HG03575 (cell line): Measurements from ENCODE around the gene TMUB1.

ENCODE experiments used
- ATAC-seq: cut with Tn5 transposase; IDR thresholded peaks from one replicate; pipeline ENCODE4 v1.9.1; 2021; ENCODE audit not compliant: unreplicated experiment, insufficient number of reproducible peaks, low FRiP score; ENCODE audit errors: extremely low read depth

Gene TMUB1

DNA sequence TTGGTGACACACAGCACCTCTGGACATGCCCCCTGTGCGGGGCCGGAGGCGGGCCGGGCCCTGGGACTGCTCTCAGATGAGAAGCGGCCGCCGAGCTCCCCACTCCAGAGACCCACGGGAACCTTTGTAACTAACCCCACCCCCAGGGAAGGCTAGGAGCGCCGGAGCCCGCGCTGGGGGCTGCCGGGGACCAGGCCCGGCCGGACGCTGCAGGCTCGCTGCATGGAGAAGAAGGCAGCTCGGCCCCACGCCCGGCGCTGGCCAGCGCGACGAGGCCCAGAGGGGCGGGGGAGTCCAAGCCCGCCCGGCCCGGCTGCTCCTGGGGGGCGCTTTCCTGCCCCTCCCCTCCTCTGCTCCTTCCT is 39.5 kb upstream of the TMUB1 start:
- ATAC-seq = no peak

DNA sequence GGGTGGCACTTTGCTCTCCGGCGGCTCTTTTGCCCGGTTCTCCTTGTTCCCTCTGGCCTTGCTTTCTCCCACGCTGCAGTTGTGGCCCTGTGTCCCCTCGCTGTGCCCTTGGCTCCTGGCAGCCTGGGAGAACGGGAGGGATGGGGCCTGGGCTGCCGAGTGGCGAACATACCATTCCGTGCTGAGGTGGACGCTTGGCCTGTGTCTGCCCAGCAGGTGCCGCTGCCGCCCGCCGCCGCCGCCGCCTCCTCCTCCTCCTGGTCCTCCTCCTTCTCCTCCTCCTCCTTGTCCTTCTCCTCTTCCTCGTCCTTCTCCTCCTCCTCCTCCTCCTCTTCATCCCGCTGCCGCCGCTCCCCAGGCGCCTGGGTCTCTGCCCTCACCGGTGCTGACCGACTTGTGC is 39.0 kb upstream of the TMUB1 start:
- ATAC-seq = no peak

GRCh38 chr7:151121380-151122170 is 38.3 kb upstream of the TMUB1 start:
- ATAC-seq = no peak

- no peak for ATAC-seq
These were observed 37.6 kb upstream of the TMUB1 start for GRCh38 chr7:151120896-151121295.

GRCh38 chr7:151119902-151120301 is 36.6 kb upstream of the TMUB1 start:
- ATAC-seq = no peak

DNA sequence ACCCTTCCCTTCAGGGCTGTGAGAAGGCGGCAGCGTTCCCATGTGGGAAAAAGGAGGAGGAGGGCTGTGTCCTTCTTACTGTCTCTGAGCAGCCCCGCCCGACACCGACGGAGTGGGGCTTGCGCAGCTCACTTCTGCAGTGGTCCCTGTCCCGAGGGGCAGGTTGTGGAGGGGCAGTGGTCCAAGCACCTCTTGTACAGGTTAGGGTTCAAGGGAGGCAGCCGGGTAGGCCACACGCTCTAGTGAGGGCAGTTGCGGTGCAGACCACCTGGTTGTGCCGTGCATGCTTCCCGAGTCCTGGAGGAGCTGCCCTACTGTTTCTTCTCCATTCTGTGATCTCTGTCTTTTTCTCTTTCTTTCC is 35.7 kb upstream of the TMUB1 start:
- ATAC-seq = no peak

DNA sequence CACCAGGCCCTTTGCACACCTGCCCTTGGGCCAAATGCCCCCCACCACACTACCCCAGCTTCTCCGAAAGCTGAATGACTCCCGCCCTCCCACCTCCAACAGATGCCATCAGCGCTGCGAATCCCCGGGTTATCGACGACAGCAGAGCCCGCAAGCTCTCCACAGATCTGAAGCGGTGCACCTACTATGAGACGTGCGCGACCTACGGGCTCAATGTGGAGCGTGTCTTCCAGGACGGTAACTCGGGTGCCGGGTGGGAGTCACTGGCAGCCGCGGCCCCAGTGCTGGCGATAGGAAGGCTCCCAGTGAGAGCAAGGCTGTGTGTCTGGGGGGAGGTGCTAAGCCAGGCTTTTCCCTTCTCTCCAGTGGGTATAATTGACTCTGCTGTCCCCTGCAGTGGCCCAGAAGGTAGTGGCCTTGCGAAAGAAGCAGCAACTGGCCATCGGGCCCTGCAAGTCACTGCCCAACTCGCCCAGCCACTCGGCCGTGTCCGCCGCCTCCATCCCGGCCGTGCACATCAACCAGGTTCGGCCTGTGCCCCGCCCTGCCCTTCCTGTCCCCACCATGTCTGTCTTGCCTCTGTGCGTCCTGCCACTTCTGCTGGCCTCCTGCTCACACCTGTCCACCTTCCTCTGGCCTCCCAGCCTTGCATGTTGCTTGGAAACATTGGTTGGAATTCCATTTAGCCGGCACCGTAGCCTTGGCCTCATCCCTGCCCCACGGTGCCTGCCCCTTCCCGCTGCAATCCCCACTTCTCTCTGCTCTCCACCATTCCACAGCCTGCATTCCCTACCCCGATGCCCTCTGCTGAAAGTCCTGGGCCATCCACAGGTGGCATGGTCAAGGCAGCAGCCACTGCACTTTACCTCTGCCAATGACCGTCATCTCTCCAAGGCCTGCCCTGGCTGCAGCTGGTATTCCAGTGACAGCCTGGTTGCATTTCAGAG is 35.1 kb upstream of the TMUB1 start:
- ATAC-seq = no peak

- no peak for ATAC-seq
These were observed 34.3 kb upstream of the TMUB1 start for GRCh38 chr7:151117565-151117964.

GRCh38 chr7:151116603-151117440 is 33.5 kb upstream of the TMUB1 start:
- ATAC-seq = no peak

DNA sequence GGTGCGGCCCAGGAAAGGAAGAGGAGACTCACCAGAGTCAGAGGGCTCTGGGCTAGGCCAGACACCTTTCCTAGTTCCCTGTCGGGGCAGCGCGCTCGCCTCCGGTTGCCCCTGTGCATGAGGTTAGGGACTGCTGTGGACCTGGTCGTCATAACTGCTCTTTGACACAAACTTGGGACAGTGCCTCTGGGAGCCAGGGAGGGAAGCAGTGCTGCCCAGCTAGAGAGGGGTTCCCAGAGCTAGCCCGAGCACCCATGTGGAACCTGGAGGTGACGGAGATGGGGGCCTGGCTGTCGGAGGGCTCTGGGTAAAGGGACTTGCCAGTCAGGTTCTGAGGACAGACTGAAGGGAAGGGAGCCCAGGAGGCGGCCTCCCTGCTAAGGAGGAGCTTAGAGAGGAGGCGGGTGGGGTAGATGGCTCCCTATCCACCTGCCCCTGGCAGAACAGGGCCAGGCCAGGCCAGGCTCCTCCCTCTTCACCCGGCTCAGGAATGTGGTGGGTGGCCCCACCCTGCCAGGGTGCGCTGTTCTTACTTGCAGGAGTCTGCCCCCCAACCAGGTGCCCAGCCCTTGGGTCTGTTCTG is 32.6 kb upstream of the TMUB1 start:
- no peak for ATAC-seq

DNA sequence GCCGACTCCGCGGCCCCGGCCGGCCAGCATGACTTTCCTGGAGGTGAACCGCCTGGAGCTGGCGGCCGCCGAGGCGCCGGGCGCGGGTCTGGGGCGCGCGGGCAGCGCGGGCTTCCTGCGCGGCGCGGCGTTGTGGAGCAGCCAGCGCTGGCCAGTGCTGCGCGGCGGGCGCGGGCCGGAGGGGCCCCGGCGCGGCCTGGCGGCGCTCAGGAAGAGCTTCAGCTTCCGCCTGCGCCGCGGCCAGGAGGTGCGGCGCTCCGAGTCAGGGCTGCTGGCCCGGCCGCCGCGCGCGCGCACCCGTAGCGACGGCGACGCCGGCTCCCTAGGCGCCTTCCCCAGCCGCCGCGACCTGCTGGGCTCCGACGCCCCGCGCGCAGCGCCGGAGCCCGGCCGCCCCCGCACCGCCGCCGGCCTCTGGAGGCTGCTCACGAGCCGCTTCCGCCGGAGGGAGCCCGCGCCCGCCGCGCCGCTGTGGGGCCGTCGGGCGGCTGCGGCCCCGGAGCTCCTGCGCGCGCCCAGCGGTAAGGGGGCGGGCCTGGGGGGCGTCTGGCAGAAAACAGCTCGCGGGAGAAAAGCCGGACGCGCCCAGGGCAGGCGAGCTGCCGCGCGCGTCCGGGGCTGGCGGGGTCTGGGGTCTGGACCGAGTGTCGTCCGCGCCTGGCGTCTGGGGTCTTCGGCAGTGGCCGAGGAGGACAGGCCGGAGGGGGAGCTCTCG is 32.0 kb upstream of the TMUB1 start:
- ATAC-seq = no peak

- no peak for ATAC-seq
These were observed 31.1 kb upstream of the TMUB1 start for GRCh38 chr7:151114151-151115090.

DNA sequence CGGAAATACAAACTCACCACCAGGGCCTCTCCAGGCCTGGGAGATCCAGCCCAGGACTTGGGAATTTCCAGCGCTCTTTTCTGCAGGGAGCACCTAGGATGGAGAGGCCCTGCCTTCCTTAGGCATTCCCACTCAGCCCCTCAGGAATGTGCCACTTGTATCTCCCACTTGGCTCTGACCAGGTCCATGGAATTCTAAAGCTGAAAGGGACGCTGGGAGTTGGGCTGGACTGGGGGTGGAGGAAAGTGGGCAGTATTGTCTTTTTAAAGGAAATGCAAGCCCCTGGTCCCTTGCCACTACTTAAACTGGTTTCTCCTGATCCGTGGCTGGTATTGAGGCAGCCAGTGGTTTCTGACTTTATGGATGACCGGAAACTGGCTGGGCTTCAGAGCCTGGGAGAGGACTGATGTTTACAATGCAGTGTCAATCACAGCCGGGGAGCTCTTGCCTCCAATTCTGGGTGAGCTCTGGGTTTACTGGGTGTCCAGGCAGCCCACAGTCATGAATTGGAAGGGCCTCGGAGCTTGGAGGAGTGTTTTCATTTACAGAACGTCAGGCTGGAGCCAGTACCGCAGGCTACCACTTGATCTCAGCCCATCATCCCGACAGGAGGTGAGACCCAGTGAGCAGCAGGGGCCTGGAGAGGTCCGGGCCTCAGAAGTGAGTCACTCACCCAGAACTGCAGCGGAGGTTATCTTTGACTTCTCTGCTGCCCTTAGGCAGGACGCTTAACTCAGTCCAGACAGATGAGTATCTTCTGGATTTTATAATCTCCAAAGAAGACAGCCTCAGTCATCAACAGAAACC is 30.3 kb upstream of the TMUB1 start:
- ATAC-seq = no peak

DNA sequence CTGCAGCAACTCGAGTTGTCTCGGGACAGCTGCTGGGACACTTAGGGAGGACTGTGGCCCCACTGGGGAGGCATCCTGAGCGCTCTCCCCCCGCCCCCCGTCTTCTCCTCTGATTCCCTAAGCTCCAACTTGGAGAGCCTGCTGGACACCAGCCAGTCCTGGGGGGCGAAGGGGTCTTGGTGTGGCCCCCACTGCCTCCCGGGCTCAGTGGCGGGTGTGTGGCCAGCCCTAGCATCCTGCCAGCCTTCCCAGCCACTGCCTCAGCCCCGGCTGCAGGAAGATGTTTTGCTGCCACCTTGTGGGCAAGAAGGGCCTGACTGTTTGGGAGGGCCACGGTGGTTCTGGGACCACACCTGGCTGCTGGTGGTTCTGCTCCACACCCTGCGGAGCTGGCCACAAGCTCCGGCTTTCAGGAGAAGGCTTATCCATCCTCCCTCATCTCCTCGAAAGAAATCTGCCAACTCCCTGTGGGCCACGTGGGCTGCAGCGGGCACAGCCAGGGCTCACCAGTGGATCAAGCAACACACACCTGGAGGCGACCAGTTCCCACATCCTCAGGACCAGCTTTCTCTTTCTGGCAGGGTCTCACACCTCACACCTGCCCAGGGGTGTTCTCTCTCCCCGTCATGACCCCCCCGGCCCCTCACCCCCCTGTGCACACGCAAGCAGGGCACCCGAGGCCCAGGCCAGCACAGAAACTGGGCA is 27.8 kb upstream of the TMUB1 start:
- ATAC-seq = no peak

GRCh38 chr7:151110236-151110940 is 27.1 kb upstream of the TMUB1 start:
- ATAC-seq = no peak
